NCI-H82 treated with DMSO at 0.1 percent for 48 hours (cell line): Measurements from ENCODE around the gene REXO5.
"Not testable (repeated sequence)": the region's sequence is repeated elsewhere in the genome, so short reads cannot be mapped to it uniquely, and the experiment has no call there.

ENCODE experiments used
- DNase-seq: peaks from one replicate; lab custom pipeline; 2025; ENCODE audit not compliant: unreplicated experiment; lab: John Stamatoyannopoulos, UW

REXO5 gene

GRCh38 chr16:20806168-20807050 lies at the start of gene REXO5, which contains the start of gene ERI2:
REXO5 (plus strand) TSS chr16:20806527; CDS start chr16:20806954, 427 bp downstream.
ERI2 (minus strand) TSS chr16:20806472; CDS start chr16:20806430, 42 bp downstream.
- DNase-seq, result peak; percentile 85

GRCh38 chr16:20760346-20760745 lies 46.0 kb upstream of the REXO5 start:
- DNase-seq, result no peak

GRCh38 chr16:20761175-20761574 lies 45.2 kb upstream of the REXO5 start:
- DNase-seq, result no peak

- DNase-seq, result no peak
Observed at GRCh38 chr16:20762404-20763123, 43.8 kb upstream of the REXO5 start.

- peak; percentile 39 for DNase-seq
Observed at GRCh38 chr16:20763461-20764232, 42.7 kb upstream of the REXO5 start, which contains the start of gene ACSM3. ACSM3 (plus strand) TSS chr16:20764014; CDS start chr16:20770035, 6,021 bp downstream.

GRCh38 chr16:20764448-20764847 lies 41.9 kb upstream of the REXO5 start:
- not testable (repeated sequence) for DNase-seq

- no peak for DNase-seq
Observed at GRCh38 chr16:20765732-20766131, 40.6 kb upstream of the REXO5 start.

- DNase-seq, result no peak
Observed at GRCh38 chr16:20766294-20766693, 40.0 kb upstream of the REXO5 start.

GRCh38 chr16:20767577-20767976 lies 38.8 kb upstream of the REXO5 start:
- DNase-seq, result no peak

GRCh38 chr16:20768121-20768520 lies 38.2 kb upstream of the REXO5 start:
- no peak for DNase-seq

GRCh38 chr16:20768818-20769217 lies 37.5 kb upstream of the REXO5 start:
- no peak for DNase-seq

GRCh38 chr16:20773679-20774078 lies 32.6 kb upstream of the REXO5 start:
- DNase-seq, result no peak

GRCh38 chr16:20774703-20775362 lies 31.5 kb upstream of the REXO5 start:
- peak; percentile 54 for DNase-seq

- no peak for DNase-seq
Observed at GRCh38 chr16:20781697-20782096, 24.6 kb upstream of the REXO5 start.

GRCh38 chr16:20782470-20782869 lies 23.9 kb upstream of the REXO5 start:
- DNase-seq, result no peak

GRCh38 chr16:20784204-20784603 lies 22.1 kb upstream of the REXO5 start:
- no peak for DNase-seq

GRCh38 chr16:20789130-20789529 lies 17.2 kb upstream of the REXO5 start:
- peak; percentile 78 for DNase-seq

- no peak for DNase-seq
Observed at GRCh38 chr16:20791923-20792612, 14.3 kb upstream of the REXO5 start.

GRCh38 chr16:20798364-20798763 lies 8.0 kb upstream of the REXO5 start:
- no peak for DNase-seq

- peak; percentile 34 for DNase-seq
Observed at GRCh38 chr16:20799599-20799998, 6.7 kb upstream of the REXO5 start.
